GM23248 (cell line): ENCODE data around the gene EFS. TPM values are rescaled to one million over a fixed set of nuclear protein-coding genes. Genes with fewer than 3 reads are reported as not detected.

Experiments
- DNase-seq: peaks from one replicate; pipeline ENCODE4 v3.0.0-alpha.2; 2015
- H2AFZ ChIP-seq: fragments of 200-600 bp; sonication (generic); 2 replicates; pipeline ENCODE4 v1.6.1; 2016; ENCODE audit warnings: antibody characterized with exemption
- H3F3A ChIP-seq: fragments of 200-600 bp; sonication (generic); 2 replicates; pipeline ENCODE4 v1.6.1; 2016; ENCODE audit warnings: mild to moderate bottlenecking, antibody characterized with exemption, mixed run types; ENCODE audit not compliant: insufficient read depth
- H3K27ac ChIP-seq: fragments of 200-600 bp; sonication (generic); 2 replicates; pipeline ENCODE4 v1.5.1; 2016; ENCODE audit warnings: mild to moderate bottlenecking
- H3K27me3 ChIP-seq: fragments of 200-600 bp; sonication (generic); replicated peaks from 2 replicates; pipeline ENCODE4 v1.6.1; 2016; ENCODE audit warnings: mild to moderate bottlenecking; ENCODE audit not compliant: insufficient read depth
- H3K36me3 ChIP-seq: fragments of 200-600 bp; sonication (generic); 2 replicates; pipeline ENCODE4 v1.6.1; 2016; ENCODE audit warnings: low read depth, mild to moderate bottlenecking
- H3K4me1 ChIP-seq: fragments of 200-600 bp; sonication (generic); 2 replicates; pipeline ENCODE4 v1.6.1; 2016; ENCODE audit warnings: mild to moderate bottlenecking; ENCODE audit not compliant: insufficient read depth
- H3K4me2 ChIP-seq: fragments of 200-600 bp; sonication (generic); one replicate; pipeline ENCODE4 v1.6.1; 2016; ENCODE audit warnings: mild to moderate bottlenecking; ENCODE audit not compliant: unreplicated experiment
- H3K4me3 ChIP-seq: fragments of 200-600 bp; sonication (generic); 2 replicates; pipeline ENCODE4 v1.5.1; 2016; ENCODE audit warnings: mild to moderate bottlenecking
- H3K79me2 ChIP-seq: fragments of 200-600 bp; sonication (generic); 2 replicates; pipeline ENCODE4 v1.6.1; 2016; ENCODE audit warnings: mild to moderate bottlenecking; ENCODE audit not compliant: insufficient read depth
- H3K9ac ChIP-seq: fragments of 200-600 bp; sonication (generic); 2 replicates; pipeline ENCODE4 v1.6.1; 2016; ENCODE audit warnings: mild to moderate bottlenecking
- H3K9me2 ChIP-seq: fragments of 200-600 bp; sonication (generic); 2 replicates; pipeline ENCODE4 v1.6.1; 2016; ENCODE audit warnings: mixed run types, mild to moderate bottlenecking, moderate library complexity; ENCODE audit not compliant: insufficient read depth
- H3K9me3 ChIP-seq: fragments of 200-600 bp; sonication (generic); one replicate; pipeline ENCODE4 v1.6.1; 2017; ENCODE audit warnings: low read depth
- H4K20me1 ChIP-seq: fragments of 200-600 bp; sonication (generic); 2 replicates; pipeline ENCODE4 v1.6.0; 2016; ENCODE audit not compliant: insufficient read depth
- EZH2 ChIP-seq: fragments of 200-600 bp; sonication (generic); IDR thresholded peaks from 2 replicates; pipeline ENCODE4 v1.6.1; 2018; ENCODE audit warnings: antibody characterized with exemption, mild to moderate bottlenecking; ENCODE audit not compliant: insufficient read depth, poor library complexity, severe bottlenecking
- EZH2phosphoT487 ChIP-seq: fragments of 200-600 bp; sonication (generic); IDR thresholded peaks from 2 replicates; pipeline ENCODE4 v1.6.1; 2018; ENCODE audit warnings: antibody characterized with exemption, moderate library complexity, mild to moderate bottlenecking, low read depth; ENCODE audit not compliant: insufficient read depth
- WGBS, 2 experiments: methylation state at CpG; one replicate each; pipeline ENCODE4 v1.1.6; 2015 to 2017; ENCODE audit warnings: low lambda C conversion rate in 2 of 2, low coverage in 1 of 2; ENCODE audit errors: missing lambda C conversion rate in 2 of 2; 5-methylcytosine and 5-hydroxymethylcytosine counted together
- in situ Hi-C: fragments of 300-500 bp; cut with MboI; formaldehyde crosslinking; loops from 2 replicates; pipeline ENCODE4 v1.15.0; 2020
- polyA plus RNA-seq: library from polyadenylated mRNA; unstranded; fragments of >200 nt; fragmentation: Nextera tagmentation; extraction: Ambion mirVana; gene quantifications from 2 replicates; pipeline ENCODE4 v1.2.1, GENCODE V29; 2016
- total RNA-seq: library from RNA; depleted of rRNA; stranded (reverse); fragments of >200 nt; shearing (Covaris generic); gene quantifications from 2 replicates; pipeline ENCODE4 v1.2.3, GENCODE V29; 2014

Gene EFS
- total and polyA plus RNA-seq, 2 experiments from 2014 or later, result 4.2 to 17.3 TPM

- WGBS, 2 experiments, result 83 to 87% methylated on average over 12 to 18 of the region's 18 CpGs
- Histone ChIP-seq H3K27me3 (no peaks in the 10 kb centered on the region), H3K9me3 (no peaks in the 10 kb centered on the region), H3K36me3 (peaks cover 33% of the 10 kb centered on the region), H3K9ac (no peak overlapping the region), H3K9me2 (no peaks in the 10 kb centered on the region), H2AFZ (no peak overlapping the region), H3K4me2 (no peak overlapping the region), H3K4me3 (no peak overlapping the region), H3K79me2 (peaks cover 31% of the 10 kb centered on the region), H3F3A (peaks cover 56% of the 10 kb centered on the region), H3K4me1 (peaks cover 8% of the 10 kb centered on the region), H4K20me1 (no peaks in the 10 kb centered on the region), H3K27ac (no peak overlapping the region)
- TF ChIP-seq EZH2phosphoT487, result no peak
- DNase-seq, result no peak
- in situ Hi-C loops, result no loop called here
Observed at GRCh38 chr14:23323838-23324454, 41.0 kb downstream of the EFS start.

DNA sequence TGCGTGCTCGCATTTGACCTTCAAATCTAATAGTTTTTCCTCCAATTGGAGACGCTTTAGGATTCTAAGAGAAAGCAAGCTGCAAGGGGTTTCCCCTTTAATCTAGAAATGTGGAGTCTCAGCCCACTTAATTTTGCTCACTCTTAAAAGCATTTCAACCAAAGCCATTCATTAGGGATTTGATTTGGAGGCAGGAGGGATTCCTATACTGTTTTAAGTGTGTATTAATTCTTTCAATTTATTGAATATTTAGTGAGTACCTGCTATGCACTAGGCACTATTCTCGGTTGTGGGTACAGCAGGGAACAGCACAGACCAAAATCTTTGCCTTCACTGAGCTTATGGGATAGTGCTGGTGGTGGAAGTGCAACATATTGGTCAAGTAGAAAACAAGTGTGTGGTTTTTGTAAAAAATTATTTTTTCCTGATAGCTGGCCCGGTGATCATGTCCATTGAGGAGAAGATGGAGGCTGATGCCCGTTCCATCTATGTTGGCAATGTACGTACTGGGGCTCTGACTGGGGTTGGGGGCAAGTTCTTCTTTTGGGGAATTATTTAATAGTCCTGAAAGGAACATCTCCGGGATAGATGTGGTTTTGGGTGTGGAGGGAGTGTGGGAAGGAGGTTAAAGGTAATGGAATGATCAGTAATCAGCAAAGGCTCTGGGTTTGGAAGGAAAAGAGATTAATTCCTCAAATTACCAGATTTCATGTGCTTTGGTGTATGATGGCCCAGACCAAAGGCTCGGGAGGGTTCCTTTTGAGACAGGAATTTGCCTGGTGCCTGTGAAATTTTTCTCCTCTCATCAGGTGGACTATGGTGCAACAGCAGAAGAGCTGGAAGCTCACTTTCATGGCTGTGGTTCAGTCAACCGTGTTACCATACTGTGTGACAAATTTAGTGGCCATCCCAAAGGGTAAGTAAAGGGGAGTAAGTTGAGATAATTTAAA lies 42.1 kb downstream of the EFS start:
- H3F3A ChIP-seq, result peaks cover 59% of the 10 kb centered on the region
- in situ Hi-C loops, result no loop called here
- H3K27me3 ChIP-seq, result no peaks in the 10 kb centered on the region
- peaks cover 32% of the 10 kb centered on the region for H3K79me2 ChIP-seq
- TF ChIP-seq EZH2phosphoT487 (no peak), EZH2 (no peak)
- peak overlapping the region; percentile 86 for H3K4me3 ChIP-seq
- H3K4me1 ChIP-seq, result peaks cover 8% of the 10 kb centered on the region
- H3K4me2 ChIP-seq, result peak overlapping the region; percentile 93
- H3K9ac ChIP-seq, result peak overlapping the region; percentile 97
- peak overlapping the region; percentile 91 for H3K27ac ChIP-seq
- H4K20me1 ChIP-seq, result no peaks in the 10 kb centered on the region
- DNase-seq, result no peak
- 35 to 36% methylated on average over 10 of the region's 10 CpGs for WGBS, 2 experiments
- 0 out of 2 replicates have a peak overlapping the region, but pooled peaks have one; percentile 10 for H2AFZ ChIP-seq
- no peaks in the 10 kb centered on the region for H3K9me2 ChIP-seq
- H3K36me3 ChIP-seq, result peaks cover 33% of the 10 kb centered on the region
- H3K9me3 ChIP-seq, result no peaks in the 10 kb centered on the region

DNA sequence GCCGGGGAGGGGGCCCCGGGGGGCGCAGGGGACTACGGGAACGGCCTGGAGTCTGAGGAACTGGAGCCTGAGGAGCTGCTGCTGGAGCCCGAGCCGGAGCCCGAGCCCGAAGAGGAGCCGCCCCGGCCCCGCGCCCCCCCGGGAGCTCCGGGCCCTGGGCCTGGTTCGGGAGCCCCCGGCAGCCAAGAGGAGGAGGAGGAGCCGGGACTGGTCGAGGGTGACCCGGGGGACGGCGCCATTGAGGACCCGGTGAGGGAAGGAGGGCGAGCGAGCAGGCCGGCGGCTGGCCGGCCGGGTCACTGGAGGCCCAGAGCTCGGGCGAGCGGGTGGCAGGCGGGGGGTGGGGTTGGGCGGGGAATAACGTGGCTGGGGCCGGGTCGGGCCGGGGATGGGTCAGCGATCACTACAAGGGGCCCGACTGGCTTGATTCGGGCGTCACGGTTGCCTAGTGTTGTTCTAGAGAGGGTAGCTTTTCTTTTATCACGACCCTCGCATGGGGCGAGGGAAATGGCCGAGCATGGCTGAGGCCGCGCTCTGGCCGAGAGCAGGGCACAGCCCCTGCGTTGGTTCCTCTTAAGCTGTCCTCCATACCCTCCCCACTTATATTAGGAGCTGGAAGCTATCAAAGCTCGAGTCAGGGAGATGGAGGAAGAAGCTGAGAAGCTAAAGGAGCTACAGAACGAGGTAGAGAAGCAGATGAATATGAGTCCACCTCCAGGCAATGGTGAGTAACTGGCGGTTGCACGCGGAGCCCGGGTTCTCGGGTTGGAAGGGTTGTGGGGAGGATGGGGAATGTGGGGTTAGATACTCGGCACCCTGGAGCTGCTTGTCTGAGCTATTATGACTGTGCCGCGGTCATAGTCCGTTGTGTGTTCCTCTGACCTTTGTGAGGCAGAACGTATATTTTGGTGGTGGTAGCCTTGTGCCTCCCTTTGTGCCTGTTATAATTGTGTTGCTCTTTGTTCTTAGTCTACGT lies 43.1 kb downstream of the EFS start:
- peak; percentile 88 for DNase-seq
- 0 to 1% methylated on average over 29 to 56 of the region's 64 CpGs for WGBS, 2 experiments
- in situ Hi-C loops, result no loop called here

More for the DNA sequence above, 43.1 kb downstream of the EFS start:
- Histone ChIP-seq H3K4me2 (peak overlapping the region; percentile 93), H3F3A (peaks cover 56% of the 10 kb centered on the region), H2AFZ (0 out of 2 replicates have a peak overlapping the region, but pooled peaks have one; percentile 10), H4K20me1 (no peaks in the 10 kb centered on the region), H3K4me3 (peak overlapping the region; percentile 86), H3K4me1 (peaks cover 8% of the 10 kb centered on the region), H3K9ac (peak overlapping the region; percentile 97), H3K36me3 (peaks cover 33% of the 10 kb centered on the region), H3K9me2 (no peaks in the 10 kb centered on the region), H3K79me2 (peaks cover 42% of the 10 kb centered on the region), H3K27ac (peak overlapping the region; percentile 91), H3K9me3 (no peaks in the 10 kb centered on the region), H3K27me3 (no peaks in the 10 kb centered on the region)
- TF ChIP-seq EZH2 (no peak), EZH2phosphoT487 (no peak)
